Hippocampal formation (tissue), 2 donors: ENCODE data around the gene PPP1R7.
A peak's percentile ranks its signal among the peaks of the same experiment; 100 is the strongest.

Experiments
- DNase-seq, 2 donors: peaks; one replicate each; lab custom pipeline; 2025; lab: John Stamatoyannopoulos, UW

The PPP1R7 gene

DNA sequence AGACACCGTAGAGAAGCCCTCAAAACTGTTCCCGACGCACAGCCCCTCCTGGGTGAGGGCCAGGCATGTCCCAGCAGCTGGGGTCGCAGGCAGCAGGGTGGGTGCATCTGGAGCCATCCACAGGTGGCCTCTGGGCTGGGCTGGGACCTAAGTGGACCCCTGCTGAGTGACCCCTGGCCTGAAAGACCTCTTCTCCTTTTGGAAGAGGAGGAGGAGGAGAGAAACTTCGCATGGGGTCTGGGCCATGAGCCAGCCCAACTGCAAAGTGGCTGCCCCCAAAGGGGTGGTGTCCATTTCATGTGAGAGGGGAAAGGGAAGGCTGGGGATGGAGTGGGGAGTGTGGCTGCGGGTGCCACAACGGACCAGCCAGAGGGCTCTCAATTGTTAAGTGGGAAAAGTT, 63.3 kb downstream of the PPP1R7 start:
- DNase-seq, result no peak

DNA sequence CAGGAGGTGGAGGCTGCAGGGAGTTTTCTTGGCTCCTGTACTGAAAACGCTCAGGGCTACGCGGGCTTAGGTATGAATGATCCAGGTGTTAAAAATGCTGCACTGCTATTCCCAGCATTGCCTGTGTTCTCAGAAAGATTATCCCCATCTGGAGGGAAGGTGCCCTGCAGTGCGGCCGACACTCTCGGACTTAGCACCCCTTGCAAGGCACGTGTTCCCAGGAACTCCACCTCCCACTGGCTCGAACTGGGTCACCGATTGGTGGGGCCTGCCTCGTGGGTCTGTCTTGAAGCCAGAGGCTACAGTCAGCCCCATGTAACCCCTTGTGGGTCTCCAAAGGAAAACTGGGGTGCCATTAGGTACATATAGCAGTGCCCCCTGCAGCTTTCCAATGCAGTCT, 63.9 kb downstream of the PPP1R7 start:
- no peak for DNase-seq

DNA sequence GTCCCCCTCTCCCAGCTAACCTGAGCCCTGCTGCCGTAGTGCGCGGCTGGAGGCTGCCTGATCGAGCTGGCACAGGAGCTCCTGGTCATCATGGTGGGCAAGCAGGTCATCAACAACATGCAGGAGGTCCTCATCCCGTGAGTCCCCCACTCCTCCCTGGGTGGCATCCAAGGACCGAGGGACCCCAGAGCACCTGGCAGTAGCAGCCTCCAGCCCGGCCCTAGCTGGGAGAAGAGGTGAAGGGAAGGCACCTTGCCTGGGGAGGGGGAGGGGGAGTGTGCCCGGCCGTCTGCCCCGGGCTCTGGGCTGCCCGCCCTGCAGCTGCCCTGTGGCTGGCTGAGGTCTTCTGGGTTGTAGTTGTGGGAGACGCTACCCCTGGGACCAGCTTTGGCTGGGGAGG, 64.5 kb downstream of the PPP1R7 start:
- no peak for DNase-seq

GRCh38 chr2:241215421-241215820, 65.2 kb downstream of the PPP1R7 start:
- DNase-seq, result no peak

- DNase-seq, result no peak
Measured at GRCh38 chr2:241216211-241216761, 66.0 kb downstream of the PPP1R7 start.

DNA sequence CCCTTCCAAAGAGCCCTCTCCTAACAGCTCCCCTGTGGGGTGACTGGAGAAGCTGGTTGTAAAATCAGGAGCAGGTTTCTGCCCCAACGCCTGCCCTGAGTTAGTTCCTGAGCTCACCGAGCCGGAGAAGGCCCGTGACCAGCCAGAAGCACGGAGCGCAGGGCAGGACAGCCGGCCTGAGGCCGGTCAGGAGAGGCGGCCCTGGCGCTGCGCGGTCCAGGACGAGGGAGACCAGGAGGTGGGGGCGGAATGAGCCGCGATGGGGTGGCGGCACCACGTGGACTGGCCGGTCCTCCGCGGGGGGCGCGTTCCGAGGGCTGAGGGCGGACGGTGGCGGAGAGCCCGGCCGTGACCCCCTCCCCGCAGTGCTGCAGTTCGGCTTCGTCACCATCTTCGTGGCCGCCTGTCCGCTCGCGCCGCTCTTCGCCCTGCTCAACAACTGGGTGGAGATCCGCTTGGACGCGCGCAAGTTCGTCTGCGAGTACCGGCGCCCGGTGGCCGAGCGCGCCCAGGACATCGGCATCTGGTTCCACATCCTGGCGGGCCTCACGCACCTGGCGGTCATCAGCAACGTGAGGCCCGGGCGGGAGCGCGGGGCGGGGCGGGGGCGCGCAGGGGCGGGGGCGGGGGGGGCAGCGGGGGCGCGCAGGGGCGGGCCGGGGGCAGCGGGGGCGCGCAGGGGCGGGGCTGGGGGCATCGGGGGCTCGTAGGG, 67.2 kb downstream of the PPP1R7 start:
- peak; percentile 44 to 50 for DNase-seq

DNA sequence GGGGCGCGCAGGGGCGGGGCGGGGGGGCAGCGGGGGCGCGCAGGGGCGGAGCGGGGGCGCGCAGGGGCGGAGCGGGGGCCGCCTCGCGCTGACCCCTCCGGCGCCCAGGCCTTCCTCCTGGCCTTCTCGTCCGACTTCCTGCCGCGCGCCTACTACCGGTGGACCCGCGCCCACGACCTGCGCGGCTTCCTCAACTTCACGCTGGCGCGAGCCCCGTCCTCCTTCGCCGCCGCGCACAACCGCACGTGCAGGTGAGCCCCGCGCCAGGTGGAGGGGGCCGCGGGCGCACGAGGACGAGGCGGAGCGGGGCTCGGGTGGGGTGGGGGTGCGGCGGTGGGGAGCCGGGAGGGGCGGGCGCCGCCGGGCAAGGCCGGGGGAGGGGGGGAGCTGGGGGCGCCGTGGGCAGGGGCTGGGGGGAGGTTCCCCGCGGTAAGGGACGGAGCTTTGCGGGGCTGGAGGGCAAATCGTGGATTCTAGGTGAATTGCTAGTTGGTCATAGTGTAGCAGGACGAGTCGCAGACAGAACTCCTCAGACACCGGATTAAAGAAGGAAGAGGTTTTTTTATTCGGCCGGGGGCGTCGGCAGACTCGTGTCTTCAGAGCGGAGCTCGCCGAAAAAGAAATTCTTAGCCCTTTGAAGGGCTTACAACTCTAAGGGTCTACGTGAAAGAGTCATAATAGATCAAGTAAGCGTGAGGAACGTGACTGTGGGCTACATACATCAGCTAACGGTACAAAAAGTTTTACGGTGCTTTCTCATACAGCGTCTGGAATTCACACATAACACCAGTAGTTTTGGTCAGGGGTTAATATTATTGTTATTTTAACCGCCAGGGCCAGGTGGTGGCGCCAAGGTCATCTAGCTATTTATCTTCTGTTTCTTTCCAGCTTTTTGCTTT, 68.1 kb downstream of the PPP1R7 start:
- DNase-seq, result peak in 1 of 2 donors; percentile 18

- no peak for DNase-seq
Measured at GRCh38 chr2:241219030-241219382, 68.7 kb downstream of the PPP1R7 start.

GRCh38 chr2:241219856-241220356, 69.6 kb downstream of the PPP1R7 start:
- no peak for DNase-seq

- no peak for DNase-seq
Measured at GRCh38 chr2:241223211-241224017, 73.1 kb downstream of the PPP1R7 start.

DNA sequence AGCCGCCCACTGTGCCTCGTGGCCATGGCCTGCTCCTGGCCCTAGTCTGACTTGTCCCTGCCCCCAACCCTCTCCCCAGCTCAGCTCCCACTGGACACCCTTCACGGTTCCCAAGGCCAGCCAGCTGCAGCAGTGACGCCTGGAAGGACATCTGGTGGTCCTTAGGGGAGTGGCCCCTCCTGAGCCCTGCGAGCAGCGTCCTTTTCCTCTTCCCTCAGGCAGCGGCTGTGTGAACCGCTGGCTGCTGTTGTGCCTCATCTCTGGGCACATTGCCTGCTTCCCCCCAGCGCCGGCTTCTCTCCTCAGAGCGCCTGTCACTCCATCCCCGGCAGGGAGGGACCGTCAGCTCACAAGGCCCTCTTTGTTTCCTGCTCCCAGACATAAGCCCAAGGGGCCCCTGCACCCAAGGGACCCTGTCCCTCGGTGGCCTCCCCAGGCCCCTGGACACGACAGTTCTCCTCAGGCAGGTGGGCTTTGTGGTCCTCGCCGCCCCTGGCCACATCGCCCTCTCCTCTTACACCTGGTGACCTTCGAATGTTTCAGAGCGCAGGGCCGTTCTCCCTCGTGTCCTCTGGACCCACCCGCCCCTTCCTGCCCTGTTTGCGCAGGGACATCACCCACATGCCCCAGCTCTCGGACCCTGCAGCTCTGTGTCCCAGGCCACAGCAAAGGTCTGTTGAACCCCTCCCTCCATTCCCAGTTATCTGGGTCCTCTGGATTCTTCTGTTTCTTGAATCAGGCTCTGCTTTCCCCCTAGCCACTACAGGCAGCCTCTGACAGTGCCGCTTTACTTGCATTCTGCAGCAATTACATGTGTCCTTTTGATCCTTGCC, 74.0 kb downstream of the PPP1R7 start:
- DNase-seq, result peak; percentile 79 to 88

- no peak for DNase-seq
Measured at GRCh38 chr2:241224851-241225438, 74.7 kb downstream of the PPP1R7 start.

DNA sequence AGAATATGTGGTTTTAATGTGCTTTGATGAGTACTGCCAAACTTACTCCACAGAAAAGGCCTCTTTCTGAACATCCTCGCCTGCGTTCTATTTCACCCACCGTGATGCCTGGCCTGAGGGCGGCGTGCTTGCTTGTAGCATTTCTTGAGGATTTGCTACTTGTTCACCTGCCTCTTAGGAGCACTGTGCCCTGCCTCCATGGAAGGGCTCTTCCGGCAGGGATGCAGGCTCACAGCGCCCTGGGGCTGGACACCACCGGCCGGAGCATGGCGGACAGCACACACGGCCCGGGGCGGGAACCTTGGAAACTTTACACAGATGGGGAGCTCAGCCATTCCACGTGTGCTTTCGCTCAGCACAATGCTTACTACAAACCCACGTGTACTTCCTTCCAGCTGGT, 75.3 kb downstream of the PPP1R7 start:
- DNase-seq, result no peak

GRCh38 chr2:241225983-241226382, 75.7 kb downstream of the PPP1R7 start:
- no peak for DNase-seq

DNA sequence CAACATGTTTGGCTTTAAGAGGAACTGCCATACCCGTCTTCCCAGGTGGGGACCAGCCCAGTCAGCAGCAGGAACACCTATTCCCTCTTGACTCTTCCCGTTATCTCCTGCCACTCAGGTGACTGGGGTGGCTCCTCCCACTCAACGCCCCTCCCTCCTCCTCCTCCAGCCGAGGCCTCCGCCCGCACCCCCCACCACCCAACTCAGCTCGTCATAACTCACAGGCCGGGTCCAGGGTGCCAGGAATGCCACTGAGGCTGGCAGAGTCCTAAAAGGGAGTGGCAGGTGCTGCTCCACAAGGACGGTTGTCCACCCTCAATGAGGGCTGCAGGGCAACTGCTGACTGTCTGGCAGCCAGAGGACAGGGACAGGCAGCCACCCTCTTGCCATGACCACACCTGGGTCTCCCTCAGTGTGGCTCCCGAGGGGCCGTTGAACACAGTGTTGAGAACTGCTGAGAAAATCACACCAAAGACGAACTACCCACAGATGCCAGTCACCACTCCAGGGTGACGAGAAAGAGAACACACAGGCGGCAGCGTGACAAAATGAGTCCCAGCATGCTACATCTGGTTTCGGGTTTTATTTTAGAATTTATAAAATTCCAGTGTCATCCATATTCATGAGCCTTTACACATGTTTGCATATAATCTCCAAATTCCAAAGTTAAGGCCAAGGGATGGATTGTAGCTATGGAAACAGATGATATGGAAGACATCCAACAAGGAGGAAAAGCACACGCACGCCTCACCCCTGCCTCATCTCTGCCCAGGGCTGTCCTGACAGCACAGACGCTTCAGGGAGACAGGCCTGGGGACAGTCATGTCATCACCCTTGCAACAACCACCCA, 76.7 kb downstream of the PPP1R7 start:
- DNase-seq, result no peak

DNA sequence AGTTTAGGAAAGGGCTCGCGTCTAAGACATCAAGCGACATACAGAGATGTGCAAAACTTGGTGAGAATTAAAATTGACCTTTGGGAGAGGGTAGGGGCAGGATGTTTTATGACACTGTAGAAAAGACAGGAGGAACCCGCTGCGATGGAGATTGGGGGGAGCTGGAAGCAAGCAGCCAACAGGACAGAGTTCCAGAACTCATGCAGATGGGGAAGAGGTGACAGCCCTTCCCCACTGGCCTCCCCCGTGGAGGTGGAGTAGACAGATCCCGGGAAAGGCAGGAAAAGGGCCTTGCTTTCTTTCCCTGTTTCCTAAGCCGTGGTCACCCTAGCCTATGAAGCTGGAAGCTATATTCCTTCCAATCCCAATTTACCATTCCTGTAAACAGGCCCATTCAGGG, 77.3 kb downstream of the PPP1R7 start:
- DNase-seq, result no peak

GRCh38 chr2:241228081-241228859, 78.0 kb downstream of the PPP1R7 start:
- DNase-seq, result no peak

- no peak for DNase-seq
Measured at GRCh38 chr2:241228860-241229516, 78.7 kb downstream of the PPP1R7 start.
